Nephron (organoid): ENCODE results near the gene WWOX.

Experiments used
- H3K27ac Mint-ChIP-seq, 3 experiments: 2 replicates each; pipeline ENCODE4 v1.8.0; 2020; ENCODE audit warnings: mixed read lengths in 3 of 3, mild to moderate bottlenecking in 2 of 3, moderate library complexity in 1 of 3
- H3K27me3 Mint-ChIP-seq: 2 replicates; pipeline ENCODE4 v1.8.0; 2021; ENCODE audit warnings: low read depth, mild to moderate bottlenecking, moderate library complexity, mixed read lengths
- H3K36me3 Mint-ChIP-seq: 2 replicates; pipeline ENCODE4 v1.8.0; 2020; ENCODE audit warnings: low read depth, mixed read lengths
- H3K4me1 Mint-ChIP-seq: 2 replicates; pipeline ENCODE4 v1.8.0; 2020; ENCODE audit warnings: mixed read lengths
- H3K4me3 Mint-ChIP-seq, 3 experiments: 2 replicates each; pipeline ENCODE4 v1.8.0; 2020; ENCODE audit warnings: mild to moderate bottlenecking in 3 of 3, mixed read lengths in 3 of 3, moderate library complexity in 2 of 3
- H3K9me3 Mint-ChIP-seq: 2 replicates; pipeline ENCODE4 v1.8.0; 2020; ENCODE audit warnings: mixed read lengths
- TF ChIP-seq, protein P1 (sequence below), 3 experiments: fragments of 200-600 bp; sonication (generic); IDR thresholded peaks; one replicate each; pipeline ENCODE4 v1.5.0; 2021; ENCODE audit warnings: antibody characterized with exemption in 3 of 3; ENCODE audit not compliant: unreplicated experiment in 3 of 3

WWOX gene

GRCh38 chr16:78579020-78579419 lies 479.6 kb downstream of the WWOX start:
- TF ChIP-seq, protein P1, sequence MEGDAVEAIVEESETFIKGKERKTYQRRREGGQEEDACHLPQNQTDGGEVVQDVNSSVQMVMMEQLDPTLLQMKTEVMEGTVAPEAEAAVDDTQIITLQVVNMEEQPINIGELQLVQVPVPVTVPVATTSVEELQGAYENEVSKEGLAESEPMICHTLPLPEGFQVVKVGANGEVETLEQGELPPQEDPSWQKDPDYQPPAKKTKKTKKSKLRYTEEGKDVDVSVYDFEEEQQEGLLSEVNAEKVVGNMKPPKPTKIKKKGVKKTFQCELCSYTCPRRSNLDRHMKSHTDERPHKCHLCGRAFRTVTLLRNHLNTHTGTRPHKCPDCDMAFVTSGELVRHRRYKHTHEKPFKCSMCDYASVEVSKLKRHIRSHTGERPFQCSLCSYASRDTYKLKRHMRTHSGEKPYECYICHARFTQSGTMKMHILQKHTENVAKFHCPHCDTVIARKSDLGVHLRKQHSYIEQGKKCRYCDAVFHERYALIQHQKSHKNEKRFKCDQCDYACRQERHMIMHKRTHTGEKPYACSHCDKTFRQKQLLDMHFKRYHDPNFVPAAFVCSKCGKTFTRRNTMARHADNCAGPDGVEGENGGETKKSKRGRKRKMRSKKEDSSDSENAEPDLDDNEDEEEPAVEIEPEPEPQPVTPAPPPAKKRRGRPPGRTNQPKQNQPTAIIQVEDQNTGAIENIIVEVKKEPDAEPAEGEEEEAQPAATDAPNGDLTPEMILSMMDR (IDR thresholded peaks at IDR 0.05; ENCODE audit: unreplicated experiment in 3 of 3), result no peak
- H3K9me3 Mint-ChIP-seq, result no peaks in the 10 kb centered on the region
- H3K4me3 Mint-ChIP-seq, result no peak overlapping the region
- H3K36me3 Mint-ChIP-seq, result no peaks in the 10 kb centered on the region
- no peak overlapping the region for H3K27ac Mint-ChIP-seq
- H3K4me1 Mint-ChIP-seq, result no peaks in the 10 kb centered on the region
- H3K27me3 Mint-ChIP-seq, result no peaks in the 10 kb centered on the region

DNA sequence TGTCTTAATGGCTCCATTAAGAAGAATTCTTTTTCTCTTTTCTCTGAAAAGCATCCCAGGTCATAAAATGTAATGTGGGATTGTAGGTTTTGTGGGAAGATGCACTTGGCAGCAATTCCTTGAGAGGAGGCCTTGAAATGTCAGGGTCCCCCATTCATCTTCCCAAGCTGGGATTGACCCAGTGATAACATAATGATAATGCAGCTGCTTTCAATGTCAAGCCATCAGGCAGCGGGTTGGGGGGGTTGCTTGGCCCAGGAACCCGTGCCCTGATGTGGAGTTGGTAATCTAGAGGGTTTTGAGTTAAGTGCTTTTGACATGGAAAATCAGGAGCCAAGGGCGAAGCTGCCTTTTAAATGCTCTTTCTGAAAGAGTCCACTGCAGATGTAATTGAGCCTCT lies 484.0 kb downstream of the WWOX start:
- Mint-ChIP-seq H3K4me1 (no peaks in the 10 kb centered on the region), H3K27ac (no peak overlapping the region), H3K4me3 (no peak overlapping the region), H3K27me3 (no peaks in the 10 kb centered on the region), H3K36me3 (no peaks in the 10 kb centered on the region), H3K9me3 (no peaks in the 10 kb centered on the region)
- TF ChIP-seq, protein P1 (IDR thresholded peaks at IDR 0.05; ENCODE audit: unreplicated experiment in 3 of 3), result no peak

DNA sequence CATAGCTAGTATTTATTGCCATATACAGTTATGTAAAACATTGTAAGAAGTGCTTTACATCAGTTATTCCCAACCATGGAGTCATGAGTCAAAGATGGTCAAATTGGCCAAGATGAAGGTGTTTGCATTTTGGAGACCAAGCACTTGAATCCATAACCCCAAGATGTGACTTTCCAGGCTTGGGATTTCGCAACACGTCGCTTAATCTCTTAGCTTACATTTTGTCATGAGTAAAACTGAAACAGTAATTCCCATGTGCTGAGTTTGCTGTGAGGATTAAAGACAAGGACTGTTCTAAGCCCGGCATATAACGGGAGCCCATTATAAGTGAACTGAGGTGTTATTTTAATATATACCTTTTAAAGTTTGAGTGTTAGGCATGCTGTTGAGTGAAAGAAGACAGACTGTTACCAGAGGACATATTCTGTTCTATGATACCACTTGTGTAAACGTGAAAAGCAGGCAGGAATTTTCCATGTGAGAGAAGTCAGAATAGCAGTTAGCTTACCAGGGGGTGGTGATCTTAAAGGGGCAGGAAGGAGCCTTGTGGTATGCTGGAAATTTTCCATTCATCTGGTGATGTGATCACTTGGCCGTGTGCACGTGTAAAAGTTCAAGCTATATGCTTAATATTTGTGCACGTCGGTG lies 484.9 kb downstream of the WWOX start:
- Mint-ChIP-seq H3K27me3 (peaks cover 3% of the 10 kb centered on the region), H3K9me3 (no peaks in the 10 kb centered on the region), H3K27ac (no peak overlapping the region), H3K4me1 (no peaks in the 10 kb centered on the region), H3K4me3 (no peak overlapping the region), H3K36me3 (no peaks in the 10 kb centered on the region)
- TF ChIP-seq, protein P1 (IDR thresholded peaks at IDR 0.05; ENCODE audit: unreplicated experiment in 3 of 3), result no peak

- Mint-ChIP-seq H3K36me3 (no peaks in the 10 kb centered on the region), H3K4me3 (no peak overlapping the region), H3K27me3 (peaks cover 5% of the 10 kb centered on the region), H3K27ac (no peak overlapping the region), H3K9me3 (no peaks in the 10 kb centered on the region), H3K4me1 (no peaks in the 10 kb centered on the region)
- TF ChIP-seq, protein P1 (IDR thresholded peaks at IDR 0.05; ENCODE audit: unreplicated experiment in 3 of 3), result no peak
These were observed 485.5 kb downstream of the WWOX start for GRCh38 chr16:78584991-78585390.

DNA sequence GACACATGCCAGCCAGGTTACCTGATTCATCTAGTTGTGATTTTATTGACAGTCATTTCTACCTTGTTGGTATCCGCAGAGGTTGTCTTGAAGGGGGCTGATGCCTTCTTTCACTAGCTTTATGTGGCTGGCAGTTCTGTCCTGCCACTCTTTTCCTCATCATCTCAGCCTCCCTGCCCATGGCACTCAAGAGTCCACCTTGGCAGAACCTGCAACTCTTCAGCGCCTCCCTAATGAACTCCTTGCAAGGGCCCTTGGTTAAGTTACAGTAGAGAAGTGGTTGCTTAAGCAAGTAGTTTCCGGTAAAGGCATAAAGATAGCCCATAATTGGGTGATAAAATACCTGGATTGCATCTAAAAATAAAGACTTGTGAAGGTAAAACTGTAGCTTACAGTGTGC lies 489.9 kb downstream of the WWOX start:
- H3K4me1 Mint-ChIP-seq, result peaks cover 5% of the 10 kb centered on the region
- TF ChIP-seq, protein P1 (IDR thresholded peaks at IDR 0.05; ENCODE audit: unreplicated experiment in 3 of 3), result no peak
- H3K4me3 Mint-ChIP-seq, result no peak overlapping the region
- H3K9me3 Mint-ChIP-seq, result no peaks in the 10 kb centered on the region
- no peak overlapping the region for H3K27ac Mint-ChIP-seq
- H3K36me3 Mint-ChIP-seq, result no peaks in the 10 kb centered on the region
- peaks cover 10% of the 10 kb centered on the region for H3K27me3 Mint-ChIP-seq

DNA sequence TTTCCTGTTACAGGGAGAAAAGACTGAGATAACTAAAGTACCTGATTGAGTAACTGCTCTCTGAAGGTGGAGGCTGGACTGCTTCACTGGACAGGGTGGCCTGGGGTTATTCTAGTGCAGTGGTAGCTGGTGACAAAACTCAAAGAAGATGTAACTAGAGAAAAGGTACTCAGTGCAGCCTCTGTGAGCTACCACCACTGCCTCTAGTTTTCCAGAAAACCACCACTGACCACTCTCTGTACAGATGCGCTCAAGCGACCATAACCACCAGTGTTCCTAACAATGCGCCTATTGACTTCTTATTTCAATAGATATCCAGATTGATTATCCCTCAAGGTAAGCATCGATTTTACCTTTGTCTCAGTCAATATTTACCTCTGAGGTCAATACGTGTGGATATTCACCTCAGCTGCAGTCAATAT lies 492.2 kb downstream of the WWOX start:
- no peak overlapping the region for H3K27ac Mint-ChIP-seq
- peaks cover 5% of the 10 kb centered on the region for H3K4me1 Mint-ChIP-seq
- H3K9me3 Mint-ChIP-seq, result no peaks in the 10 kb centered on the region
- H3K27me3 Mint-ChIP-seq, result peaks cover 10% of the 10 kb centered on the region
- H3K36me3 Mint-ChIP-seq, result no peaks in the 10 kb centered on the region
- TF ChIP-seq, protein P1 (IDR thresholded peaks at IDR 0.05; ENCODE audit: unreplicated experiment in 3 of 3), result no peak
- no peak overlapping the region for H3K4me3 Mint-ChIP-seq
